Gastrocnemius medialis (tissue), 4 donors: ENCODE measurements around the gene RHOC. TPM values are rescaled to one million over a fixed set of nuclear protein-coding genes. Genes with fewer than 3 reads are reported as not detected.
A peak's percentile ranks its signal among the peaks of the same experiment; 100 is the strongest.

Experiments
- ATAC-seq, 2 donors: fragments of 150-250 bp; one replicate each; pipeline ENCODE4 v1.9.1; 2016
- DNase-seq, 2 donors: peaks; one replicate each; pipeline ENCODE4 v3.0.0-alpha.2; 2019
- H3K27ac ChIP-seq, 4 donors: fragments of 200-600 bp; sonication (generic); 1 replicate in 1 of 4; 2 replicates in 3 of 4; pipeline ENCODE4 v1.5.1; 2016 to 2018; ENCODE audit warnings: mild to moderate bottlenecking in 2 of 4, moderate library complexity in 1 of 4
- H3K27me3 ChIP-seq, 3 donors: fragments of 200-600 bp; sonication (generic) in 2 of 3; 1 replicate in 1 of 3; 2 replicates in 2 of 3; pipeline versions ENCODE4 v1.5.1 to v1.6.0; 2016 to 2019; ENCODE audit warnings: mild to moderate bottlenecking in 1 of 3, moderate library complexity in 1 of 3
- H3K36me3 ChIP-seq, 2 donors: fragments of 200-600 bp; sonication (generic) in 1 of 2; one replicate each; pipeline ENCODE4 v1.5.1; 2017 to 2018
- H3K4me1 ChIP-seq, 2 donors: fragments of 200-600 bp; sonication (generic) in 1 of 2; one replicate each; pipeline ENCODE4 v1.5.1; 2016 to 2017; ENCODE audit warnings: mild to moderate bottlenecking in 2 of 2
- H3K4me3 ChIP-seq, 4 donors: fragments of 200-600 bp; sonication (generic) in 3 of 4; 1 replicate in 1 of 4; 2 replicates in 3 of 4; pipeline ENCODE4 v1.5.1; 2016 to 2019; ENCODE audit warnings: mild to moderate bottlenecking in 2 of 4
- H3K9me3 ChIP-seq, 3 donors: fragments of 200-600 bp; sonication (generic) in 2 of 3; 1 replicate in 1 of 3; 2 replicates in 2 of 3; pipeline ENCODE4 v1.5.1; 2016 to 2019
- POLR2A ChIP-seq, 2 donors: fragments of 450-650 bp; IDR thresholded peaks; one replicate each; pipeline ENCODE4 v1.6.1; 2017; ENCODE audit warnings: antibody characterized with exemption in 2 of 2, mild to moderate bottlenecking in 2 of 2, moderate library complexity in 2 of 2
- in situ Hi-C, 4 donors: fragments of 200-750 bp; cut with MboI; loops; one replicate each; pipeline versions ENCODE4 v1.15.0 to v1.8.0; 2017; ENCODE audit warnings: low sequenced_read_pairs in 4 of 4
- intact Hi-C: fragments of 100-400 bp; cut with DNase I; formaldehyde crosslinking; loops from one replicate; pipeline ENCODE4 v1.15.1; 2023; ENCODE audit warnings: low total_unique reads
- total RNA-seq, 4 donors: library from RNA; depleted of rRNA; stranded (reverse); fragments of >200 nt; gene quantifications; one replicate each; pipeline versions ENCODE4 v1.1.0 to v1.2.3, GENCODE V29; 2016
- TF ChIP-seq, protein P1 (sequence below), 5 experiments: fragments of 450-650 bp in 3 of 5; fragments of 200-600 bp in 2 of 5; sonication (generic) in 2 of 5; IDR thresholded peaks in 4 of 5; conservative IDR thresholded peaks in 1 of 5; 1 replicate in 4 of 5; 2 replicates in 1 of 5; pipeline ENCODE4 v1.5.1; 2016 to 2019; ENCODE audit warnings: antibody characterized with exemption in 5 of 5, mild to moderate bottlenecking in 3 of 5, moderate library complexity in 3 of 5

Gene RHOC
- total RNA-seq, 4 donors from 2014 or later, result 33.1 to 86.5 (median 64.3) TPM

DNA sequence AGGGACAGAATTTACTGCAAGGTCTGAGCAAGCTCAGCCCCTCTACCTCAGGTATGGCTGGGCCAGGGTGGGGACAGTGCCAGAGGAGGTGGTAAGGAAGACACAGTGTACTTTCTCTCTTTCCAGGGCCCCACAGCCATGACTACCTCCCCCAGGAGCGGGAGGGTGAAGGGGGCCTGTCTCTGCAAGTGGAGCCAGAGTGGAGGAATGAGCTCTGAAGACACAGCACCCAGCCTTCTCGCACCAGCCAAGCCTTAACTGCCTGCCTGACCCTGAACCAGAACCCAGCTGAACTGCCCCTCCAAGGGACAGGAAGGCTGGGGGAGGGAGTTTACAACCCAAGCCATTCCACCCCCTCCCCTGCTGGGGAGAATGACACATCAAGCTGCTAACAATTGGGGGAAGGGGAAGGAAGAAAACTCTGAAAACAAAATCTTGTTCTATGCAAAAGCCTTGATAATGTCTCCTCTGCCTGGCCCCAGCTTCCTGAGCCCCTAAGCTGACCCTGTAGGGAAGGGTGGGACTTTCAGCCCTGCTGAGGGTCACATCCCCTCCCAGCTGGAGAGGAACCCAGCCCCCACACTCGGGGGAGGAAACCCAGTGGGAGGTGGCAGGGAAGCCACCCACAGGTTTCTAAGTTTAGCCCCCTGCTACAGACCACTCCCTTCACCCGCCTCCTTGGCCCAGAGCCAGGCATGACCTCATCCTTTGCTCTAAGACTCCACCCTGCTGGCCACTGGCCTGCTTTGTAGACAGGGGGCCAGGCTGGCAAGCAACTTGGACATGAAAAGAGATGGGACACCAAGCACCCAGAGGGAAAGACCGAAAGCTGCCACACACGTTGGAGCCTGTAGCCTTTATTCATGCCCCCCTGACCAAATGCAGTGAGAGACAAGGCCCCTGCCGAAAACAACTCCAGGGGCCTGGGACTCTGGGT lies 6.4 kb downstream of the RHOC start:
- in situ Hi-C loops (loop anchor here in 3 of 4 donors (10.0 to 25.0 kb wide), 4 partner anchors 76 to 687 kb away; partner anchors contain the start of genes CTTNBP2NL (in 3 of the 3) and MAGI3 (in 1 of the 3)), intact Hi-C loops (loop anchor here (2.0 kb wide), 1 partner anchor 26 kb away; the partner anchor contains the start of gene MOV10)
- H3K9me3 ChIP-seq, result no peaks in the 10 kb centered on the region
- ATAC-seq, result peak; percentile 66 to 74
- peaks cover 42 to 43% of the 10 kb centered on the region in 2 donors for H3K4me1 ChIP-seq
- H3K27ac ChIP-seq, result peak overlapping the region; percentile 85 to 94 (median 90)
- no peaks in the 10 kb centered on the region for H3K27me3 ChIP-seq
- H3K4me3 ChIP-seq, result peak overlapping the region in 2 of 4 donors; percentile 1 to 6
- H3K36me3 ChIP-seq, result peaks cover 0 to 14% of the 10 kb centered on the region in 2 donors
- DNase-seq, result peak; percentile 78 to 92
- TF ChIP-seq, protein P1, sequence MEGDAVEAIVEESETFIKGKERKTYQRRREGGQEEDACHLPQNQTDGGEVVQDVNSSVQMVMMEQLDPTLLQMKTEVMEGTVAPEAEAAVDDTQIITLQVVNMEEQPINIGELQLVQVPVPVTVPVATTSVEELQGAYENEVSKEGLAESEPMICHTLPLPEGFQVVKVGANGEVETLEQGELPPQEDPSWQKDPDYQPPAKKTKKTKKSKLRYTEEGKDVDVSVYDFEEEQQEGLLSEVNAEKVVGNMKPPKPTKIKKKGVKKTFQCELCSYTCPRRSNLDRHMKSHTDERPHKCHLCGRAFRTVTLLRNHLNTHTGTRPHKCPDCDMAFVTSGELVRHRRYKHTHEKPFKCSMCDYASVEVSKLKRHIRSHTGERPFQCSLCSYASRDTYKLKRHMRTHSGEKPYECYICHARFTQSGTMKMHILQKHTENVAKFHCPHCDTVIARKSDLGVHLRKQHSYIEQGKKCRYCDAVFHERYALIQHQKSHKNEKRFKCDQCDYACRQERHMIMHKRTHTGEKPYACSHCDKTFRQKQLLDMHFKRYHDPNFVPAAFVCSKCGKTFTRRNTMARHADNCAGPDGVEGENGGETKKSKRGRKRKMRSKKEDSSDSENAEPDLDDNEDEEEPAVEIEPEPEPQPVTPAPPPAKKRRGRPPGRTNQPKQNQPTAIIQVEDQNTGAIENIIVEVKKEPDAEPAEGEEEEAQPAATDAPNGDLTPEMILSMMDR (IDR thresholded peaks at IDR 0.05 in 4 of 5, conservative IDR thresholded peaks at IDR 0.05 in 1 of 5), result peak in 1 of 5 experiments; percentile 29
- TF ChIP-seq POLR2A (IDR thresholded peaks at IDR 0.05), result peak; percentile 29 to 55

DNA sequence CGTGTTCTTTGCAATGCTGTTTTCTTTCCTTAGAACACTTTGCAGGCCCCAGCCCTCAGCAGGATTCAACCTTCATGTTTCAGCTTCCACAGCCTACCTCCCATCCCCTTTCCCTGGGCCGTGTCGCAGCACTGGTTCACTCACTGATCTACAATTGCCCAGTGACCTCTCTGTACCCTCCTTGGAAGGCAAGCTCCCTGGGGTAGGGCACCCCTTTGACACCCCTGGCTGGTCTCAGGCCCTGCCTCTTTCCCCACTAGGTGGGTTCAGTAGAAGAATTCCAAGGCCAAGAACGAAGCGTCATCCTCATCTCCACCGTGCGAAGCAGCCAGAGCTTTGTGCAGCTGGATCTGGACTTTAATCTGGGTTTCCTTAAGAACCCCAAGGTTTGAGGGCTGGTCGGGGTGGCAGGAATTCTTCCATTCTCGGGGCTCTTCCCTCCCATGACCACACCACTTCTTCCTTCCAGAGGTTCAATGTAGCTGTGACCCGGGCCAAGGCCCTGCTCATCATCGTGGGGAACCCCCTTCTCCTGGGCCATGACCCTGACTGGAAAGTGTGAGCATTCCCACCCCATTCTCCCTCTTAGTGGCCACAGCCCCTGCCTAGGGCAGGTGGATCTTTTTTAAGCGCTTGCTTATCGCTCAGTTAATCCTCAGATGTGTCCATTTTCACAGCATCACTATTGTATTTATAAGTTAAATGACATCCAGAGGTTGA lies 7.3 kb downstream of the RHOC start:
- in situ Hi-C loops, result loop anchor here in 3 of 4 donors (10.0 to 25.0 kb wide), 4 partner anchors 75 to 688 kb away; partner anchors contain the start of genes CTTNBP2NL (in 3 of the 3) and MAGI3 (in 1 of the 3)

DNA sequence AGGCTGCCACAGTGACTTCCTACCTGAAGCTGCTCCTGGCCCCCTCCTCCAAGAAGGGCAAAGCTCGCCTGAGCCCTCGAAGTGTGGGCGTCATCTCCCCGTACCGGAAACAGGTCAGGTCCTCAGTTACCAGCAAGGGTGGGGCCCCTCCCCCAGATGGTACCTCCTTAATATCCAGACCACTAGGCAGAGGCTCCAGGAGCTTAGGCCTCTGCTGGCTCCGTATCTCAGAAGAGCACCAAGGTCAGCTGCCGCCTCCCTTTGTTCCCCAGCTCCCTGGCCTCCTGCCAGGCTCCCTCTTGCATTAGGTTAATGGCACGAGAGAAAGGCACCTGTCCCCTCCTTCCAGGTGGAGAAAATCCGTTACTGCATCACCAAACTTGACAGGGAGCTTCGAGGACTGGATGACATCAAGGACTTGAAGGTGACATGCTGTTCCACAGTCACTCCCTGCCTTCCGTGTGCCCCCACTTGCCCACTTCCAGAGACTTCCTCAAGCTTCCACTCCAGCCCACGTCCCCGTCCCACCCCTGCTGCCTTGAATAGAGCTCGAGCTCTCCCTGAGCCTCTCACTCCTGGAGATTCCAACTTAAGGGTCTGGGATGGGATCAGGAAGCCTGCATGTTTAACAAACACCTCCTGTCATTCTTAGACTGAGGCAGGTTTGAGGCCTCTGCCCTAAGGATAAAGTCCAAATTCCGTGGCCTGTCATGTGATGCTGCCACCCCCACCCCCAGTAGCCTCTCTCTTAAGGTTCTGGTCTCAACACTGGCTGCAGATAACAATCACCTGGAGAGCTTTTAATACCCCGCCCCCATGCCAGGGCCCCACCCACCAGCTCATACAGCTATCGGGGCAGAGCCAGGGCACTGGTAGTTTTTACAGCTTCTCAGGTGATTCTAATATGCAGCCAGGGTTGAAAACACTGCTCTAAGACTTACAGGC lies 8.3 kb downstream of the RHOC start:
- TF ChIP-seq POLR2A (IDR thresholded peaks at IDR 0.05), result no peak
- TF ChIP-seq, protein P1 (IDR thresholded peaks at IDR 0.05 in 4 of 5, conservative IDR thresholded peaks at IDR 0.05 in 1 of 5), result no peak
- DNase-seq, result peak in 1 of 2 donors; percentile 47
- no peak for ATAC-seq
- Histone ChIP-seq H3K36me3 (peaks cover 0 to 23% of the 10 kb centered on the region in 2 donors), H3K27ac (peak overlapping the region; percentile 85 to 94 (median 90)), H3K27me3 (no peaks in the 10 kb centered on the region), H3K4me3 (no peak overlapping the region), H3K4me1 (peaks cover 30 to 43% of the 10 kb centered on the region in 2 donors), H3K9me3 (no peaks in the 10 kb centered on the region)
- intact Hi-C loops, result no loop called here
- in situ Hi-C loops, result no loop called here

More for the DNA sequence above, 7.3 kb downstream of the RHOC start:
- H3K9me3 ChIP-seq, result no peaks in the 10 kb centered on the region
- DNase-seq (no peak), ATAC-seq (peak in 1 of 2 donors; percentile 20)
- no peaks in the 10 kb centered on the region for H3K27me3 ChIP-seq
- TF ChIP-seq, protein P1 (IDR thresholded peaks at IDR 0.05 in 4 of 5, conservative IDR thresholded peaks at IDR 0.05 in 1 of 5), result no peak
- TF ChIP-seq POLR2A (IDR thresholded peaks at IDR 0.05), result no peak
- peaks cover 0 to 19% of the 10 kb centered on the region in 2 donors for H3K36me3 ChIP-seq
- H3K4me1 ChIP-seq, result peaks cover 36 to 43% of the 10 kb centered on the region in 2 donors
- intact Hi-C loops, result loop anchor here (2.0 kb wide), 1 partner anchor 25 kb away; the partner anchor contains the start of gene MOV10
- peak overlapping the region; percentile 85 to 94 (median 90) for H3K27ac ChIP-seq
- peak overlapping the region in 1 of 4 donors; percentile 6 for H3K4me3 ChIP-seq
